Suppressor macrophage treated with lipopolysaccharide for 4 hours (primary cell): ENCODE data around the gene NCAM2.

Source experiments
- DNase-seq: peaks from one replicate; pipeline ENCODE4 v3.0.0-alpha.2; 2020

NCAM2 gene

GRCh38 chr21:21231913-21232312 is 233.7 kb downstream of the NCAM2 start:
- DNase-seq: no peak

- no peak for DNase-seq
Measured at GRCh38 chr21:21232320-21232719, 234.1 kb downstream of the NCAM2 start.

- DNase-seq: no peak
Measured at GRCh38 chr21:21233051-21233450, 234.8 kb downstream of the NCAM2 start.

- DNase-seq: no peak
Measured at GRCh38 chr21:21236996-21237395, 238.8 kb downstream of the NCAM2 start.

- DNase-seq: no peak
Measured at GRCh38 chr21:21238629-21239400, 240.6 kb downstream of the NCAM2 start.

GRCh38 chr21:21241391-21241790 is 243.2 kb downstream of the NCAM2 start:
- no peak for DNase-seq

GRCh38 chr21:21246007-21246406 is 247.8 kb downstream of the NCAM2 start:
- DNase-seq: no peak

- DNase-seq: no peak
Measured at GRCh38 chr21:21247424-21247823, 249.2 kb downstream of the NCAM2 start.

GRCh38 chr21:21262048-21262447 is 263.8 kb downstream of the NCAM2 start:
- no peak for DNase-seq

- DNase-seq: no peak
Measured at GRCh38 chr21:21268061-21268471, 269.9 kb downstream of the NCAM2 start.

- DNase-seq: no peak
Measured at GRCh38 chr21:21268885-21269284, 270.7 kb downstream of the NCAM2 start.

GRCh38 chr21:21279193-21279901 is 281.1 kb downstream of the NCAM2 start:
- DNase-seq: no peak

- no peak for DNase-seq
Measured at GRCh38 chr21:21283810-21284209, 285.6 kb downstream of the NCAM2 start.

- no peak for DNase-seq
Measured at GRCh38 chr21:21286170-21286798, 288.1 kb downstream of the NCAM2 start.

- DNase-seq: no peak
Measured at GRCh38 chr21:21290751-21291150, 292.5 kb downstream of the NCAM2 start.

- DNase-seq: no peak
Measured at GRCh38 chr21:21291883-21292569, 293.8 kb downstream of the NCAM2 start.

- DNase-seq: no peak
Measured at GRCh38 chr21:21295303-21295702, 297.1 kb downstream of the NCAM2 start.

- no peak for DNase-seq
Measured at GRCh38 chr21:21297211-21297610, 299.0 kb downstream of the NCAM2 start.

GRCh38 chr21:21301013-21301412 is 302.8 kb downstream of the NCAM2 start:
- DNase-seq: no peak

- no peak for DNase-seq
Measured at GRCh38 chr21:21309510-21309909, 311.3 kb downstream of the NCAM2 start.

- DNase-seq: no peak
Measured at GRCh38 chr21:21324297-21324696, 326.1 kb downstream of the NCAM2 start.

GRCh38 chr21:21332492-21332891 is 334.3 kb downstream of the NCAM2 start:
- no peak for DNase-seq

GRCh38 chr21:21341041-21341440 is 342.8 kb downstream of the NCAM2 start:
- no peak for DNase-seq
